ENCODE results near the gene RASA2. TPM values are rescaled to one million over a fixed set of nuclear protein-coding genes. Genes with fewer than 3 reads are reported as not detected.
A peak's percentile ranks its signal among the peaks of the same experiment; 100 is the strongest.

The RASA2 gene
- total RNA-seq, 1 experiment from 2014 or later: 14.5 TPM

GRCh38 chr3:141570068-141570467 lies 83.2 kb downstream of the RASA2 start:
- in situ Hi-C loops (cut with HindIII; ENCODE audit: low pct_unique_long_range_greater_than_20kb, low sequenced_read_pairs) (no loop called here), intact Hi-C loops (cut with micrococcal nuclease; ENCODE audit: unreplicated experiment) (no loop called here)
- Histone ChIP-seq H3K4me3 (ENCODE audit: low read depth in 2 of 2, low read length in 2 of 2) (no peak overlapping the region), H3K27ac (ENCODE audit: low read length) (no peak overlapping the region), H3K4me1 (ENCODE audit: control insufficient read depth, insufficient read depth, low read length) (no peaks in the 10 kb centered on the region), H3K27me3 (ENCODE audit: control insufficient read depth, insufficient read depth, low read length) (no peaks in the 10 kb centered on the region), H3K9me3 (ENCODE audit: control insufficient read depth, insufficient read depth, low read depth, low read length) (no peaks in the 10 kb centered on the region), H3K36me3 (ENCODE audit: control insufficient read depth, insufficient read depth, low read length) (peaks cover 19% of the 10 kb centered on the region)
- no TSS peak for BruUV-seq (replicated peaks)
- TF ChIP-seq SIN3A (IDR thresholded peaks at IDR 0.05; ENCODE audit: borderline replicate concordance, insufficient read depth, low read depth, low read length) (no peak), REST (IDR thresholded peaks at IDR 0.05; ENCODE audit: insufficient read depth in 1 of 2, low read depth in 2 of 2, low read length in 1 of 2) (no peak), POLR2AphosphoS5 (IDR thresholded peaks at IDR 0.05; ENCODE audit: low read depth, low read length) (no peak), TCF7L2 (IDR thresholded peaks at IDR 0.05; ENCODE audit: low read depth, low read length) (no peak), CTCF (IDR thresholded peaks at IDR 0.05) (no peak)
- ChIA-PET CTCF (no interaction called here), POLR2A (no interaction called here)
- ATAC-seq (no peak), DNase-seq (ENCODE audit: low read depth, low spot score) (no peak)

- intact Hi-C loops (cut with micrococcal nuclease; ENCODE audit: unreplicated experiment): no loop called here
- peaks cover 33% of the 10 kb centered on the region for H3K36me3 ChIP-seq (ENCODE audit: control insufficient read depth, insufficient read depth, low read length)
- no peaks in the 10 kb centered on the region for H3K27me3 ChIP-seq (ENCODE audit: control insufficient read depth, insufficient read depth, low read length)
- DNase-seq (ENCODE audit: low read depth, low spot score) (no peak), ATAC-seq (peak; percentile 77; the same call in 1 of the 2 replicates)
- H3K4me3 ChIP-seq (ENCODE audit: low read depth in 2 of 2, low read length in 2 of 2): no peak overlapping the region
- no TSS peak for BruUV-seq (replicated peaks)
- ChIA-PET CTCF (interaction anchor here (0.6 to 1.7 kb wide), 3 partner anchors 12 to 299 kb away, joined by 3 to 6 read pairs (median 4); no protein-coding TSS in a partner anchor), POLR2A (no interaction called here)
- no peaks in the 10 kb centered on the region for H3K9me3 ChIP-seq (ENCODE audit: control insufficient read depth, insufficient read depth, low read depth, low read length)
- TF ChIP-seq CTCF (IDR thresholded peaks at IDR 0.05) (peak; percentile 72; the same call in 1 of the 2 replicates), REST (IDR thresholded peaks at IDR 0.05; ENCODE audit: insufficient read depth in 1 of 2, low read depth in 2 of 2, low read length in 1 of 2) (no peak), POLR2AphosphoS5 (IDR thresholded peaks at IDR 0.05; ENCODE audit: low read depth, low read length) (no peak), SIN3A (IDR thresholded peaks at IDR 0.05; ENCODE audit: borderline replicate concordance, insufficient read depth, low read depth, low read length) (no peak)
- in situ Hi-C loops (cut with HindIII; ENCODE audit: low pct_unique_long_range_greater_than_20kb, low sequenced_read_pairs): no loop called here
- H3K4me1 ChIP-seq (ENCODE audit: control insufficient read depth, insufficient read depth, low read length): no peaks in the 10 kb centered on the region
- no peak overlapping the region for H3K27ac ChIP-seq (ENCODE audit: low read length)
Observed at GRCh38 chr3:141575879-141576743, 89.3 kb downstream of the RASA2 start.
